HL-60 (cell line): ENCODE data around the gene SREK1IP1.

Experiments used
- CTCF ChIP-seq: IDR thresholded peaks from one replicate; pipeline ENCODE4 v1.5.1; 2011; ENCODE audit warnings: low read length, control low read depth, inconsistent platforms; ENCODE audit not compliant: insufficient read depth
- GABPA ChIP-seq: IDR thresholded peaks from 2 replicates; pipeline ENCODE4 v1.6.1; 2012; ENCODE audit warnings: low read depth
- POLR2AphosphoS5 ChIP-seq: IDR thresholded peaks from 2 replicates; pipeline ENCODE4 v1.6.1; 2012; ENCODE audit warnings: low read depth
- REST ChIP-seq: IDR thresholded peaks from 2 replicates; pipeline ENCODE4 v1.6.1; 2012; ENCODE audit warnings: low read depth; ENCODE audit not compliant: insufficient replicate concordance
- SPI1 ChIP-seq: IDR thresholded peaks from 2 replicates; pipeline ENCODE4 v1.6.1; 2012; ENCODE audit warnings: low read depth, mild to moderate bottlenecking, borderline replicate concordance

- TF ChIP-seq CTCF = no peak
- no peak for TF ChIP-seq REST
- TF ChIP-seq POLR2AphosphoS5 = no peak
- no peak for TF ChIP-seq SPI1
- no peak for TF ChIP-seq GABPA
These were observed 9.6 kb downstream of the SREK1IP1 start for GRCh38 chr5:64758901-64759300.
